Measurements from ENCODE around the gene YWHAE.
"Not testable (repeated sequence)": the region's sequence is repeated elsewhere in the genome, so short reads cannot be mapped to it uniquely, and the experiment has no call there.

Gene YWHAE

GRCh38 chr17:1379930-1380313 lies 20.1 kb downstream of the YWHAE start:
- no peak for DNase-seq (ENCODE audit: low read depth)
- H3K4me3 ChIP-seq (ENCODE audit: control insufficient read depth, low read depth, low read length), result no peak overlapping the region
- TF ChIP-seq CTCF (conservative IDR thresholded peaks at IDR 0.05; ENCODE audit: control insufficient read depth, insufficient read depth, low read depth, low read length), result no peak

- no peak overlapping the region for H3K4me3 ChIP-seq (ENCODE audit: control insufficient read depth, low read depth, low read length)
- TF ChIP-seq CTCF (conservative IDR thresholded peaks at IDR 0.05; ENCODE audit: control insufficient read depth, insufficient read depth, low read depth, low read length), result no peak
- DNase-seq (ENCODE audit: low read depth), result no peak
These were observed 20.7 kb downstream of the YWHAE start for GRCh38 chr17:1379208-1379929.

GRCh38 chr17:1378476-1378860 lies 21.6 kb downstream of the YWHAE start:
- peak; percentile 43 for DNase-seq (ENCODE audit: low read depth)
- H3K4me3 ChIP-seq (ENCODE audit: control insufficient read depth, low read depth, low read length), result not testable (repeated sequence)

- no peak overlapping the region for H3K4me3 ChIP-seq (ENCODE audit: control insufficient read depth, low read depth, low read length)
- no peak for DNase-seq (ENCODE audit: low read depth)
- no peak for TF ChIP-seq CTCF (conservative IDR thresholded peaks at IDR 0.05; ENCODE audit: control insufficient read depth, insufficient read depth, low read depth, low read length)
These were observed 22.7 kb downstream of the YWHAE start for GRCh38 chr17:1377334-1377733.

GRCh38 chr17:1376061-1376460 lies 24.0 kb downstream of the YWHAE start:
- no peak for DNase-seq (ENCODE audit: low read depth)

GRCh38 chr17:1375615-1376014 lies 24.4 kb downstream of the YWHAE start:
- DNase-seq (ENCODE audit: low read depth), result no peak
- TF ChIP-seq CTCF (conservative IDR thresholded peaks at IDR 0.05; ENCODE audit: control insufficient read depth, insufficient read depth, low read depth, low read length), result no peak

More at GRCh38 chr17:1376061-1376460, 24.0 kb downstream of the YWHAE start:
- no peak for TF ChIP-seq CTCF (conservative IDR thresholded peaks at IDR 0.05; ENCODE audit: control insufficient read depth, insufficient read depth, low read depth, low read length)
- no peak overlapping the region for H3K4me3 ChIP-seq (ENCODE audit: control insufficient read depth, low read depth, low read length)

GRCh38 chr17:1374431-1375177 lies 25.4 kb downstream of the YWHAE start:
- no peak overlapping the region for H3K4me3 ChIP-seq (ENCODE audit: control insufficient read depth, low read depth, low read length)
- TF ChIP-seq CTCF (conservative IDR thresholded peaks at IDR 0.05; ENCODE audit: control insufficient read depth, insufficient read depth, low read depth, low read length), result no peak
- no peak for DNase-seq (ENCODE audit: low read depth)

More at GRCh38 chr17:1375615-1376014, 24.4 kb downstream of the YWHAE start:
- H3K4me3 ChIP-seq (ENCODE audit: control insufficient read depth, low read depth, low read length), result no peak overlapping the region
